Uterus (tissue), 2 donors: ENCODE results near the gene HTT.

Experiments used
- CTCF ChIP-seq, 4 experiments: fragments of 200-600 bp in 2 of 4; fragments of 450-650 bp in 2 of 4; sonication (generic) in 2 of 4; IDR thresholded peaks; one replicate each; pipeline ENCODE4 v1.5.1; 2016 to 2019; ENCODE audit warnings: antibody characterized with exemption in 4 of 4, mild to moderate bottlenecking in 2 of 4, moderate library complexity in 1 of 4
- POLR2A ChIP-seq, 2 donors: fragments of 450-650 bp; IDR thresholded peaks; one replicate each; pipeline ENCODE4 v1.6.1; 2016; ENCODE audit warnings: antibody characterized with exemption in 2 of 2, mild to moderate bottlenecking in 1 of 2, moderate library complexity in 1 of 2

GRCh38 chr4:3291411-3291968, 217.0 kb downstream of the HTT start:
- no peak for TF ChIP-seq CTCF (IDR thresholded peaks at IDR 0.05)
- TF ChIP-seq POLR2A (IDR thresholded peaks at IDR 0.05), result no peak
